Measurements from ENCODE around the gene C16orf89.

Gene C16orf89

DNA sequence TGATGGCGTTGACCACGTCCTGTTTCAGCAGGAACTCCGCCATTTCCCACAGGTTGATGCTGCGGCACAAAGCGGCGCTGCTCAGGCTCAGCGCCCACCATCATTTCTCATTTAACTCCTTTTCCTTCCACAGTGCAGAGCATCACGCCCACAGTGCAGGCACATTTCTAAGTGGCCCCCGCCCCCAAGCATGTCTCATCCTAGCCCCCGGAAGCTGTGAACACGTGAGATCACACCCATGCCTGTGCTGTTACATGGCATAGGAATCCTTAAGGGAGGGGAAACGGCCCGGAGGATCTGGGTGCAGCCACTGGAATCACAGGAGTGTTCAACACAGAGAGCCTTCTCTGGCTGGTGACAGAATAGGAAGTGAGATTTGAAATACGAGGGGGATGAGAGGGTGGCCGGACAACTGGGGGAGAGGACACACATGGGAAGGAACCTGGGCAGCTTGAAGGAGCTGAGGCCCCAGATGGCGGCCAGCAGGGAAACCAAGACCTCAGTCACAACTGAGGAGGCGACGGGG is 36.7 kb downstream of the C16orf89 start:
- TF ChIP-seq, protein P1, sequence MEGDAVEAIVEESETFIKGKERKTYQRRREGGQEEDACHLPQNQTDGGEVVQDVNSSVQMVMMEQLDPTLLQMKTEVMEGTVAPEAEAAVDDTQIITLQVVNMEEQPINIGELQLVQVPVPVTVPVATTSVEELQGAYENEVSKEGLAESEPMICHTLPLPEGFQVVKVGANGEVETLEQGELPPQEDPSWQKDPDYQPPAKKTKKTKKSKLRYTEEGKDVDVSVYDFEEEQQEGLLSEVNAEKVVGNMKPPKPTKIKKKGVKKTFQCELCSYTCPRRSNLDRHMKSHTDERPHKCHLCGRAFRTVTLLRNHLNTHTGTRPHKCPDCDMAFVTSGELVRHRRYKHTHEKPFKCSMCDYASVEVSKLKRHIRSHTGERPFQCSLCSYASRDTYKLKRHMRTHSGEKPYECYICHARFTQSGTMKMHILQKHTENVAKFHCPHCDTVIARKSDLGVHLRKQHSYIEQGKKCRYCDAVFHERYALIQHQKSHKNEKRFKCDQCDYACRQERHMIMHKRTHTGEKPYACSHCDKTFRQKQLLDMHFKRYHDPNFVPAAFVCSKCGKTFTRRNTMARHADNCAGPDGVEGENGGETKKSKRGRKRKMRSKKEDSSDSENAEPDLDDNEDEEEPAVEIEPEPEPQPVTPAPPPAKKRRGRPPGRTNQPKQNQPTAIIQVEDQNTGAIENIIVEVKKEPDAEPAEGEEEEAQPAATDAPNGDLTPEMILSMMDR (IDR thresholded peaks at IDR 0.05; ENCODE audit: low read length, missing control alignments): no peak
- no peak overlapping the region for H3K4me3 ChIP-seq (replicated peaks; ENCODE audit: low read depth, low read length)
- DNase-seq (ENCODE audit: low read depth): no peak

DNA sequence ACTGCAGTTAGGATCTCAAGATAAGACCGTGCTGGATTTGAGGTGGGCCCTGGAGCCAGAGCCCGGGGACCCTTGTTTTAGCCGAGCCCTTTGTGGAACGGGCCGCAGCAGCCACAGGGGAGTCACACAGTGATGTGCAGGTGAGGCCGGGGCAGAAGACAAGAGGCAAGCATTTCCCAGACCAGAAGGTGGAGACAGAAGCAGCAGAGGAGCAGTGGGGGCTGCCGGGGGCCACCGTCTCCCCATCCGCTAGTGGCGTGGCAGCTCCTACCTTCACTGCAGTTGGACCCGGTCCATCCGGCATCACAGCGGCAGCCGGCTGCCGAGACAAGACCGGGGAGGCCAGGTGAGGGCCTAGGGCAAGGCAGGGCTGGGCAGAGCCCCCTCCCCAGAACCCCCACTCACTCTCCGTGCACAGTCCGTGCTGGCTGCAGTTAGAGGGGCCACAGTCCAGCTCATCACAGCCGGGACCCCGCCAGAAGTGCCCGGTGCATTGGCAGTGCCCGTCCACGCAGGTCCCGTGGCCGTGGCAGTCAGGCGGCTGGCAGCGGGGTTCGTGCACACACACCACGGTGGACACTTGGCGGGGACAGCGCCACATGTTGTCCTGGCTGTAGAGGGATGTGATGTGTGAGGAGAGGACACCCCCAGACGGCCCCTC is 38.1 kb downstream of the C16orf89 start:
- H3K4me3 ChIP-seq (replicated peaks; ENCODE audit: low read depth, low read length): no peak overlapping the region
- DNase-seq (ENCODE audit: low read depth): no peak
- TF ChIP-seq, protein P1 (IDR thresholded peaks at IDR 0.05; ENCODE audit: low read length, missing control alignments): no peak

DNA sequence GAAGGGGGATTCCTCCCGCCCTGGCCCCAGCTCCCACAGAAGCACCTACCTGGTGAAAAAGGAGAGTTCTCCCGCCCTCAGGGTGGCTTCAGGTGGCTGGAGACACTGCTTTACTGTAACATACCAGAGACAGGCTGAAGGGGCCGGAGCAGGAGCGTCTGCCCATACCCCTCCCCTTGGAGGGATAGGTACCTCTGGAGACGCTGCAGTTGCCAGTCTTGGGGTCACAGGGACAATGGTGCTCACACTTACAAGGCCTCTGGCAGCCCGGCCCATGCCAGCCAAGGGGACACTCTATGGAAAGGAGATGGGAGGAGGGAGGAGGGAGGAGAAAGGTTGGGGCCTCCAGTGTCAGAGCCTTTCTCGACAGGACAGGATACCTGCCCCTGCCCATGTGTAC is 38.7 kb downstream of the C16orf89 start:
- no peak overlapping the region for H3K4me3 ChIP-seq (replicated peaks; ENCODE audit: low read depth, low read length)
- DNase-seq (ENCODE audit: low read depth): no peak
- TF ChIP-seq, protein P1 (IDR thresholded peaks at IDR 0.05; ENCODE audit: low read length, missing control alignments): no peak

DNA sequence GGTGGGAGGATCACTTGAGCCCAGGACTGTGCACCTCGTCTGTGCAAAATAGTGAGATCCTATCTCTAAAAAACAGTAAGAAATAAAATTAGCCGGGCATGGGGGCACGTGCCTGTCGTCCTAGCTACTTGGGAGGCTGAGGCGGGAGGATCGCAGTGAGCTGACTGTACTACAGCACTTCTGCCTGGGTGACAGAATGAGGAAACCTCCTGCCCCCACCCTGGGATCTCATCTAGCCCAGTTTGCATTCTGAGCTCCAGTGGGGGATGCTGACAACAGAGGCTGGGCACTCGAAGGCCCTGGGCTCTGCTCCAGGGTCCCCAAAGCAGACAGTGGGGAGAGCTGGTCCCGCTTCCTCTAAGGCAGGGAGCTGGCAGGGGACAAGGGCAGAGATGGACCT is 39.1 kb downstream of the C16orf89 start:
- no peak for DNase-seq (ENCODE audit: low read depth)
- no peak overlapping the region for H3K4me3 ChIP-seq (replicated peaks; ENCODE audit: low read depth, low read length)
- TF ChIP-seq, protein P1 (IDR thresholded peaks at IDR 0.05; ENCODE audit: low read length, missing control alignments): no peak

DNA sequence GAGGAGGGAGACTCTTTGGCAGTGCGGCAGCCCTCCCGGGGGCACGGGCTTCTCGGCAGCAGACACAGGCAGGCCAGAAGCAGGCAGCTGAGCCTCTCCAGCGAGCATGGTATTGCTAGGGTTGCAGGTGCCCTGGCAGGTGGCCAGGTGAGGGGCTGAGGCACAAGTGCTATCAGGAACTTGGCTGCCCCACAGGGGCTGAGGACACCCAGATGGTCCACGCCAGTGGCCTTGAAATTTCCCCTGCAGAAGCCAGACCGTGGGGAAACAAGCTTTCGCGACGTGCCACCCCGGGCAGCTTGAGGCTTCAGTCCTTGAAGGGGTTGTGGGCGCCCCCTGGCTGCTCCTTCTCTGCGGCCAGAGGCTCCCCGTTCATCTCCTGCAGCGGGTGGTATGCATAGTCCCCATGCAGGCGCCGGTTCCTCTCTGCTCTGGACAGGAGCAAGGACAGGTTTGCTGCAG is 40.6 kb downstream of the C16orf89 start:
- DNase-seq (ENCODE audit: low read depth): peak; percentile 23
- H3K4me3 ChIP-seq (replicated peaks; ENCODE audit: low read depth, low read length): no peak overlapping the region
- TF ChIP-seq, protein P1 (IDR thresholded peaks at IDR 0.05; ENCODE audit: low read length, missing control alignments): peak; percentile 33

DNA sequence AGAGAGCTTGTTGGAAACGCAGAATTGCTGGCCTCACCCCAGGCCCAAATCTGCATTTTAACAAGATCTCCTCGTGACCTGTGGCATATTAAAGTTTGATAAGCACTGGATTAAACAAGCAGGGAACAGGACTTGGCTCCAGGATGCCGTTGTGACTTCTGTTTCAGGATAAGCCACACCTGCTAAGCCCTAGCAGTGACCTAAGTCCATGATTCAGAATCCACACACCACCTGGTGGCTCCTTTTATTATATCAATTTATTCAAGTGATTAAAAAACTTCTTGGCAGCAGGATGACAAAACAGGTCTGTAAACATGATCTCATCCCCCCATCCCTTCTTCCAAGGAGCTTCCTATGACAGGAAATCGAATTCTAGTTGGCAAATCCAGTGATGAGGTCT is 41.1 kb downstream of the C16orf89 start:
- TF ChIP-seq, protein P1 (IDR thresholded peaks at IDR 0.05; ENCODE audit: low read length, missing control alignments): no peak
- no peak overlapping the region for H3K4me3 ChIP-seq (replicated peaks; ENCODE audit: low read depth, low read length)
- peak; percentile 24 for DNase-seq (ENCODE audit: low read depth)

DNA sequence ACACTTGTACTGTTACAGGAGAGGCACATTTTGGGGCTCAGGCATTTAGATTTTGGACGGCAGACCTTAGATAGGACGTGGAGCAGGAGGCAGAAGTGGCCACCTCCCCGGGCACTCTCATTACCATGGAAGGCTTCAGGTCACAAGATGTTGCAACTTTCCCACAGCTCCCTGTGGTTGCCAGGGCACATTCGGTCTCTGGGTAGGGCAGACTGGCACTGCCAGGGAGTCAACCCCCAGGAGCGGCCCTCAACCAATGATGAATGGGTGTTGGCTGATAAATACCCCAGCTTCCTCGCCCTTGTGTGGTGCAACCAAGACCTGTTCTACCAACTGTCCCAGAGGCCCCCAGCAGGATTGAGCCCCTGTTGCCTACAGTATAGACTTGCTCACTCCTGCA is 43.2 kb downstream of the C16orf89 start:
- TF ChIP-seq, protein P1 (IDR thresholded peaks at IDR 0.05; ENCODE audit: low read length, missing control alignments): no peak
- no peak for DNase-seq (ENCODE audit: low read depth)
- H3K4me3 ChIP-seq (replicated peaks; ENCODE audit: low read depth, low read length): no peak overlapping the region
